ENCODE results near the gene CYBA. TPM values are rescaled to one million over a fixed set of nuclear protein-coding genes. Genes with fewer than 3 reads are reported as not detected.

The CYBA gene
- total and polyA plus RNA-seq, 2 of the 13 experiments (the other 11 are each of a cell fraction or from before 2014, with no cell fraction given), result 196 to 250 TPM

DNA sequence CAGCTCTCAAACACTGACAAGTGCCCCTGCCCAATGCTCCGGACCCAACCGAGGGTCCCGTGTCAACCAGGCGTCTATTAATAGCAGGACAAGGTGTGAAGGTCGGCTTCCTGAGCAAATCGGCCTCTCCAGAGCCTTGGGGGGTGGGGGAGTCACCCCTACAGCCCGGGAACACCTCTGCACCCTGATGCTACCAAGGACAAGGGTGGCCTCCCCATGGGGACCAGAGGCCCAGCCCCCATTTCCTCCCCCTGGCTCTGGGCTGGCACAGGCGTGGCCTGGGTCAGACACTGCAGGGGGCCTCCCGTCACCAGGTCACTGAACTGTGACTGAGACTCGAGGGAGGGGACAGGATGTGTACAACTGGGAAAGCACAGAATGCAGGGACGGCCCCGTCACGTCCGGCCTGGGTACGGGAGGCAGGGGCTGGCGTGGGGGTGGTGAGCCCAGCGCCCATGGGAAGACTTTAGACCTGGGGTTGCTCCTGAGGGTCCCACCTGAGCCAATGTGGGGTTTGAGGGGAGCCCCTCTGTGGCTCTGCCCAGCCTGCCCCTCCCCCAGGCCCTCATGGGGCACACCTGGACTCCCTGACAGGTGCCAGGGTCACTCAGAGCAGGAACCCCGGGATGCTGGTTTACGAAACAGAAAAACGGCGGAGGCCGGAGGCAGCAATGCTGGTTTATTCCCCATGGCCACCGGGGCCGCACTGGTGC is 579 bp upstream of the CYBA start (continued):
- TF ChIP-seq SRY (CRISPR knock-in tag; IDR thresholded peaks at IDR 0.05), result peak; percentile 42; the same call in 1 of the 2 replicates
- TF ChIP-seq ZFP62 (CRISPR knock-in tag; IDR thresholded peaks at IDR 0.05), result no peak
- TF ChIP-seq NR2F2 (IDR thresholded peaks at IDR 0.05; ENCODE audit: borderline replicate concordance, low read depth), result 0 out of 2 replicates have a peak, but pooled peaks have one; percentile 73
- TF ChIP-seq NR2C2 (CRISPR knock-in tag; IDR thresholded peaks at IDR 0.05; ENCODE audit: borderline replicate concordance), result peak; percentile 91
- peak; percentile 85; the same call in 1 of the 2 replicates for TF ChIP-seq ZNF331 (CRISPR knock-in tag; IDR thresholded peaks at IDR 0.05)
- no peak for TF ChIP-seq TCF12 (IDR thresholded peaks at IDR 0.05)
- TF ChIP-seq TCF12 (CRISPR knock-in tag; IDR thresholded peaks at IDR 0.05), result peak; percentile 69
- TF ChIP-seq FOXM1 (CRISPR knock-in tag; IDR thresholded peaks at IDR 0.05), result no peak
- TF ChIP-seq, protein P1, sequence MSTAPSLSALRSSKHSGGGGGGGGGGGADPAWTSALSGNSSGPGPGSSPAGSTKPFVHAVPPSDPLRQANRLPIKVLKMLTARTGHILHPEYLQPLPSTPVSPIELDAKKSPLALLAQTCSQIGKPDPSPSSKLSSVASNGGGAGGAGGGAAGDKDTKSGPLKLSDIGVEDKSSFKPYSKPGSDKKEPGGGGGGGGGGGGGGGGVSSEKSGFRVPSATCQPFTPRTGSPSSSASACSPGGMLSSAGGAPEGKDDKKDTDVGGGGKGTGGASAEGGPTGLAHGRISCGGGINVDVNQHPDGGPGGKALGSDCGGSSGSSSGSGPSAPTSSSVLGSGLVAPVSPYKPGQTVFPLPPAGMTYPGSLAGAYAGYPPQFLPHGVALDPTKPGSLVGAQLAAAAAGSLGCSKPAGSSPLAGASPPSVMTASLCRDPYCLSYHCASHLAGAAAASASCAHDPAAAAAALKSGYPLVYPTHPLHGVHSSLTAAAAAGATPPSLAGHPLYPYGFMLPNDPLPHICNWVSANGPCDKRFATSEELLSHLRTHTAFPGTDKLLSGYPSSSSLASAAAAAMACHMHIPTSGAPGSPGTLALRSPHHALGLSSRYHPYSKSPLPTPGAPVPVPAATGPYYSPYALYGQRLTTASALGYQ (CRISPR knock-in tag; IDR thresholded peaks at IDR 0.05), result 0 out of 2 replicates have a peak, but pooled peaks have one; percentile 48
- TF ChIP-seq ZNF614 (CRISPR knock-in tag; IDR thresholded peaks at IDR 0.05; ENCODE audit: borderline replicate concordance), result peak; percentile 90
- TF ChIP-seq RARG (CRISPR knock-in tag; IDR thresholded peaks at IDR 0.05; ENCODE audit: low read depth), result no peak; the same call in 1 of the 2 replicates
- TF ChIP-seq BORCS8-MEF2B (CRISPR knock-in tag; IDR thresholded peaks at IDR 0.05), result peak; percentile 42; the same call in 1 of the 2 replicates
- no peak for TF ChIP-seq ZNF274 (CRISPR knock-in tag; IDR thresholded peaks at IDR 0.05)
- 0 out of 2 replicates have a peak, but pooled peaks have one; percentile 31 for TF ChIP-seq KDM1A (CRISPR knock-in tag; IDR thresholded peaks at IDR 0.05)
- 0 out of 2 replicates have a peak, but pooled peaks have one; percentile 45 for TF ChIP-seq ARID2 (CRISPR knock-in tag; IDR thresholded peaks at IDR 0.05; ENCODE audit: borderline replicate concordance)
- TF ChIP-seq KLF16 (CRISPR knock-in tag; IDR thresholded peaks at IDR 0.05), result peak in 1 of 2 experiments; percentile 91; a peak in 2 of 4 replicates
- TF ChIP-seq GMEB1 (CRISPR knock-in tag; IDR thresholded peaks at IDR 0.05; ENCODE audit: borderline replicate concordance), result no peak
- TF ChIP-seq ZNF296 (CRISPR knock-in tag; conservative IDR thresholded peaks at IDR 0.05), result no peak
- peak; percentile 95 for TF ChIP-seq ZMAT3 (CRISPR knock-in tag; conservative IDR thresholded peaks at IDR 0.05)
- TF ChIP-seq SP4 (CRISPR knock-in tag; IDR thresholded peaks at IDR 0.05), result peak; percentile 76
- TF ChIP-seq ZSCAN29 (CRISPR knock-in tag; conservative IDR thresholded peaks at IDR 0.05), result peak; percentile 76; the same call in 1 of the 2 replicates
- no peak for TF ChIP-seq ZNF496 (CRISPR knock-in tag; IDR thresholded peaks at IDR 0.05; ENCODE audit: insufficient replicate concordance)
- peak; percentile 95 for TF ChIP-seq IKZF5 (CRISPR knock-in tag; IDR thresholded peaks at IDR 0.05)
- 0 out of 2 replicates have a peak, but pooled peaks have one; percentile 41 for TF ChIP-seq REL (CRISPR knock-in tag; conservative IDR thresholded peaks at IDR 0.05)
- TF ChIP-seq HHEX (CRISPR knock-in tag; IDR thresholded peaks at IDR 0.05), result peak; percentile 23; the same call in 1 of the 2 replicates
- no peak for TF ChIP-seq AGO1 (IDR thresholded peaks at IDR 0.05; ENCODE audit: low read depth, low read length, poor library complexity, severe bottlenecking)
- TF ChIP-seq GATAD2A (CRISPR knock-in tag; IDR thresholded peaks at IDR 0.05), result peak; percentile 94
- TF ChIP-seq RFX1 (IDR thresholded peaks at IDR 0.05), result no peak
